LNCaP clone FGC (cell line): ENCODE data around the gene SCNN1B.

ENCODE experiments used
- DNase-seq: peaks from one replicate; pipeline ENCODE4 v3.0.0-alpha.2; 2011; ENCODE audit warnings: low read depth
- H3K4me3 ChIP-seq: 2 replicates; pipeline ENCODE4 v1.5.1; 2011; ENCODE audit warnings: mild to moderate bottlenecking, low read depth, low read length, control low read depth
- TF ChIP-seq, protein P1 (sequence below): IDR thresholded peaks from 2 replicates; pipeline ENCODE4 v1.5.1; 2012; ENCODE audit warnings: mild to moderate bottlenecking; ENCODE audit not compliant: control insufficient read depth, insufficient read depth; ENCODE audit errors: extremely low read depth

SCNN1B gene

GRCh38 chr16:23330161-23330560 is 28.1 kb downstream of the SCNN1B start:
- TF ChIP-seq, protein P1, sequence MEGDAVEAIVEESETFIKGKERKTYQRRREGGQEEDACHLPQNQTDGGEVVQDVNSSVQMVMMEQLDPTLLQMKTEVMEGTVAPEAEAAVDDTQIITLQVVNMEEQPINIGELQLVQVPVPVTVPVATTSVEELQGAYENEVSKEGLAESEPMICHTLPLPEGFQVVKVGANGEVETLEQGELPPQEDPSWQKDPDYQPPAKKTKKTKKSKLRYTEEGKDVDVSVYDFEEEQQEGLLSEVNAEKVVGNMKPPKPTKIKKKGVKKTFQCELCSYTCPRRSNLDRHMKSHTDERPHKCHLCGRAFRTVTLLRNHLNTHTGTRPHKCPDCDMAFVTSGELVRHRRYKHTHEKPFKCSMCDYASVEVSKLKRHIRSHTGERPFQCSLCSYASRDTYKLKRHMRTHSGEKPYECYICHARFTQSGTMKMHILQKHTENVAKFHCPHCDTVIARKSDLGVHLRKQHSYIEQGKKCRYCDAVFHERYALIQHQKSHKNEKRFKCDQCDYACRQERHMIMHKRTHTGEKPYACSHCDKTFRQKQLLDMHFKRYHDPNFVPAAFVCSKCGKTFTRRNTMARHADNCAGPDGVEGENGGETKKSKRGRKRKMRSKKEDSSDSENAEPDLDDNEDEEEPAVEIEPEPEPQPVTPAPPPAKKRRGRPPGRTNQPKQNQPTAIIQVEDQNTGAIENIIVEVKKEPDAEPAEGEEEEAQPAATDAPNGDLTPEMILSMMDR, result no peak
- no peak overlapping the region for H3K4me3 ChIP-seq

DNA sequence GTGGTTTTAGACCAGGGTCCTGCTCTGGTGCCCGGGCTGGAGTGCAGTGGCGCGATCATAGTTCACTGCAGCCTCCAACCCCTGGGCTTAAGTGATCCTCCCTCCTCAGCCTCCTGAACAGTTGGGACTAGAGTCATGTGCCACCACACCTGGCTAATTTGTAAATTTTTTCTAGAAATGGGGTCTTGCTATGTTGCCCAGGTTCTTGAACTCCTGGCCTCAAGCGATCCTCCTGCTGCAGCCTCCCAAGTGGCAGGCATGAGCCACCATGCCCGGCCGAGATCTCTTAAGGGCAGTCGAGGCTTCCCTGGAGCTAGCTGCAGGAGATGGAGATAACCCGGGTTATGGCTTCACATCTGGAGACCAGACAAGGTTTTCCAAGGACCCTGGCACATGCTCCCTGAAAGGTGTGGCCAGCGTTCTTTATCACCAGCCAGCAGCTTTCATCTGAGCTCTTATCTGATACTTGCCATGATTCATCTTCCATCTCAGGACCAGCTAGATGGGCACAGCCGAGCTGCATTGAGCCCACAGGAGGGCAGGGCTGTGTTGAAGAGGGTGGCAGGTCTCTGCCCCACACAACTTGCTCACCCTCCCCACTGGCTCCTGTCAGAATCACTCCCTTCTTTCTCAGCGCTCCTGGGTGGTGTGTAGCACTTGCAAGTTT is 28.6 kb downstream of the SCNN1B start:
- no peak for DNase-seq
- TF ChIP-seq, protein P1, result no peak
- H3K4me3 ChIP-seq, result no peak overlapping the region

More at GRCh38 chr16:23330161-23330560, 28.1 kb downstream of the SCNN1B start:
- DNase-seq, result no peak

- no peak overlapping the region for H3K4me3 ChIP-seq
- TF ChIP-seq, protein P1, result no peak
- no peak for DNase-seq
Observed at GRCh38 chr16:23333034-23333579, 31.0 kb downstream of the SCNN1B start.

- TF ChIP-seq, protein P1, result no peak
- no peak overlapping the region for H3K4me3 ChIP-seq
- DNase-seq, result no peak
Observed at GRCh38 chr16:23333831-23334456, 31.8 kb downstream of the SCNN1B start.

- no peak overlapping the region for H3K4me3 ChIP-seq
- TF ChIP-seq, protein P1, result no peak
- DNase-seq, result no peak
Observed at GRCh38 chr16:23334457-23334853, 32.4 kb downstream of the SCNN1B start.

DNA sequence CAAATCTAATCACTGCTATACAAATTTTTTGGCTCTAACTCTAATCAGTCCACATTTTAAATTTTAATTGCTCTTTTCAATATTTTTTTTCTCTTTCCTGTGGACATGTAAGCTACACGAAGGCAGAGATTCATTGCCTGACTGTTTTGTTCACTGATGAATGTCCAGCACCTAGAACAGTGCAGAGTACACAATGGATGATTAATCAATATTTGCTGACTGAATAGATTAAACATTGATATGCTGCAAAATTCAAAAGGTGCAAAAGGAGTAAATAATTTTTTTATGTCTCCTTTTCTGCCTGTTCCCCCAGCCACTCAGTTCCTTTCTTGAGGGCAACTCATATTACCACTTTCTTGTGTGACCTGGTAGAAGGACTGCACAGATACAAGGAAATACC is 32.8 kb downstream of the SCNN1B start:
- TF ChIP-seq, protein P1, result no peak
- no peak for DNase-seq
- no peak overlapping the region for H3K4me3 ChIP-seq
